Right forelimb (tissue), 1 donor: ENCODE data around the gene ULK1.

Experiments used
- DNase-seq: peaks from one replicate; pipeline ENCODE4 v3.0.0-alpha.2; 2018

The ULK1 gene

GRCh38 chr12:131893605-131894312 lies 663 bp upstream of the ULK1 start:
- no peak for DNase-seq

- DNase-seq: peak; percentile 44
Observed at GRCh38 chr12:131894981-131895639, 688 bp downstream of the ULK1 start.

- DNase-seq: no peak
Observed at GRCh38 chr12:131895640-131896079, 1.2 kb downstream of the ULK1 start.

- peak; percentile 86 for DNase-seq
Observed at GRCh38 chr12:131896080-131896810, 1.8 kb downstream of the ULK1 start.

GRCh38 chr12:131896811-131897270 lies 2.4 kb downstream of the ULK1 start:
- DNase-seq: peak; percentile 83

GRCh38 chr12:131897276-131897675 lies 2.9 kb downstream of the ULK1 start:
- DNase-seq: no peak

GRCh38 chr12:131897875-131898274 lies 3.5 kb downstream of the ULK1 start:
- no peak for DNase-seq

- no peak for DNase-seq
Observed at GRCh38 chr12:131900397-131900796, 6.0 kb downstream of the ULK1 start.

- no peak for DNase-seq
Observed at GRCh38 chr12:131901431-131902331, 7.3 kb downstream of the ULK1 start.

GRCh38 chr12:131902332-131903241 lies 8.2 kb downstream of the ULK1 start:
- DNase-seq: no peak

- DNase-seq: no peak
Observed at GRCh38 chr12:131903270-131904255, 9.1 kb downstream of the ULK1 start.

GRCh38 chr12:131904346-131904745 lies 9.9 kb downstream of the ULK1 start:
- DNase-seq: no peak

- DNase-seq: no peak
Observed at GRCh38 chr12:131905081-131905629, 10.7 kb downstream of the ULK1 start.

GRCh38 chr12:131905630-131906091 lies 11.2 kb downstream of the ULK1 start:
- no peak for DNase-seq

GRCh38 chr12:131907379-131908091 lies 13.1 kb downstream of the ULK1 start:
- no peak for DNase-seq

GRCh38 chr12:131908092-131909080 lies 14.0 kb downstream of the ULK1 start:
- DNase-seq: no peak

- DNase-seq: no peak
Observed at GRCh38 chr12:131909081-131909751, 14.8 kb downstream of the ULK1 start.
